SK-N-MC (cell line): Measurements from ENCODE around the gene TUBA8.

Source experiments
- EZH2 ChIP-seq: fragments of 200-600 bp; sonication (generic); IDR thresholded peaks from one replicate; pipeline ENCODE4 v1.6.1; 2017; ENCODE audit warnings: antibody characterized with exemption
- FOXP2 ChIP-seq: optimal IDR thresholded peaks from 2 replicates; pipeline ENCODE3; 2011; ENCODE audit warnings: mild to moderate bottlenecking, moderate library complexity; ENCODE audit not compliant: insufficient read depth; ENCODE audit errors: extremely low read length, control extremely low read depth
- POLR2AphosphoS5 ChIP-seq: IDR thresholded peaks from 2 replicates; pipeline ENCODE4 v1.6.1; 2012; ENCODE audit warnings: mild to moderate bottlenecking, low read depth, low read length, borderline replicate concordance

- no peak for TF ChIP-seq POLR2AphosphoS5
- TF ChIP-seq EZH2 = no peak
- no peak for TF ChIP-seq FOXP2
These were observed 37.8 kb downstream of the TUBA8 start for GRCh38 chr22:18148293-18148965.
